GM12874 (cell line): ENCODE measurements around the gene ETFRF1.

Experiments
- TF ChIP-seq, protein P1 (sequence below): IDR thresholded peaks from 2 replicates; pipeline ENCODE4 v1.5.1; 2011; ENCODE audit warnings: low read depth, mild to moderate bottlenecking, control low read depth, low read length, moderate library complexity; ENCODE audit not compliant: insufficient read depth

The ETFRF1 gene

DNA sequence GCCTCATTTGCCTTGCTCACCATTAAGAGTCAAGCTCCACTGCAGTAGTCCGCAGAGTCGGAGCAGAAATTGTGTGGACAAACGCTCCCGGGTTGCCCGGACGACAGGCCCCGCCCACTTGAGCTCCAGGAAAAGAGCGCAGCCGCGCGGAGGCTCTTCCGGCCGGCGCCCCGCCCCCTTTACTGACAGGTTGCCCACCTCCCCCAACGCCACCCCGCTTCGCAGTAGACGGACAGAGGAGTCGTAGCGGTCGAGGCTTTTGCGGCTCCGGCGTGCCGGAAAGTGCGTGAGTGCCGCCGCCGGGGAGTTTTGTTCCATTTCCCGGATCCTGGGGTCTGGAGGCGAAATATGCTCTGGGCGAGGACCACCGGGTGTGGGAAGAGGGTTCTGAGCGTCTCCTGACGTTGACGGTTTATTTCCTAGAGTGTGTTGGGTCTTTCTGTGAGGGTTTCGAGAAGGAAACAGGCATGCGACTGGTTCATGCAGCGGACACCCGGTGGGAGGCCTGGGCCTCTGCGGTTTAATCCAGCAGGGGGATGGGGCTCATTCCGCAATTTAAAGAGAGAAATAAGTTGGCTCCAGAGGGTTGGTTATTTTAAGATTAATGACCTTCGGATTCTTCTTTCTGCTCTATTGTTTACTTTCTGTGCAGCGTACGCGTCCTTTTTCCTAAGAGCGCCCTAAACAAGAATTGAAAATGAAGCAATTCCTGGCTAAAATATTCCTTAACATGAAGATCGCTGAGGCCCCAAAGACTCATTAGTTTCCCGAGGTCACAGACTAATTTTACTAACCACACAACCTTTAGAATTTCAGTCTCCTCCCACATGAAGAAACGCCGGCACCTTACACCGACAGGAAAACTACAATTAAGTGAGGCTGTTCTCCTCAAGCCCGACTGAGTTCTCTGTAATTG, at the start of gene ETFRF1, which contains the start of gene DNAI7:
Gene ETFRF1 (plus strand): TSS at position 182 of the 916 bp plus-strand sequence. CDS start 8,720 bp downstream, outside the sequence.
Gene DNAI7 (minus strand): TSS at position 105 of the 916 bp plus-strand sequence. CDS start 82 bp downstream, at position 23.
- TF ChIP-seq, protein P1, sequence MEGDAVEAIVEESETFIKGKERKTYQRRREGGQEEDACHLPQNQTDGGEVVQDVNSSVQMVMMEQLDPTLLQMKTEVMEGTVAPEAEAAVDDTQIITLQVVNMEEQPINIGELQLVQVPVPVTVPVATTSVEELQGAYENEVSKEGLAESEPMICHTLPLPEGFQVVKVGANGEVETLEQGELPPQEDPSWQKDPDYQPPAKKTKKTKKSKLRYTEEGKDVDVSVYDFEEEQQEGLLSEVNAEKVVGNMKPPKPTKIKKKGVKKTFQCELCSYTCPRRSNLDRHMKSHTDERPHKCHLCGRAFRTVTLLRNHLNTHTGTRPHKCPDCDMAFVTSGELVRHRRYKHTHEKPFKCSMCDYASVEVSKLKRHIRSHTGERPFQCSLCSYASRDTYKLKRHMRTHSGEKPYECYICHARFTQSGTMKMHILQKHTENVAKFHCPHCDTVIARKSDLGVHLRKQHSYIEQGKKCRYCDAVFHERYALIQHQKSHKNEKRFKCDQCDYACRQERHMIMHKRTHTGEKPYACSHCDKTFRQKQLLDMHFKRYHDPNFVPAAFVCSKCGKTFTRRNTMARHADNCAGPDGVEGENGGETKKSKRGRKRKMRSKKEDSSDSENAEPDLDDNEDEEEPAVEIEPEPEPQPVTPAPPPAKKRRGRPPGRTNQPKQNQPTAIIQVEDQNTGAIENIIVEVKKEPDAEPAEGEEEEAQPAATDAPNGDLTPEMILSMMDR: no peak

DNA sequence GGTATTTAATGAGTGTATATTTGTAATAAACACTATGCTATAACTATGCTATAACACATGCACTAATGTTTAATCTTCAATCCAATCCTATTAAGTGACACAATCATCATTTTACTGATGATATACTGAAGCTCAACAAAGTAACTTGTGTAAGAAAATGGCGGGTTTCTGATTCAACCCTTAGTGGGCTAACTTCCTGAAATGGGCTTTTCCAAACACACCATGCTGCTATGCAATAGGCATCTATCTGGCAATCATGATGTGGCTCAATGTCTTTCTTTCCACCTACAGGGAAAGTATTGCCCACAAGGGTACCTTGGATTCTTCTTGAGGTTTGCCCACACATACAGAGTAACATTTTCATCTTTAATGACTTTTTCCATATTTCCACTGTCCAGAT, 48.4 kb upstream of the ETFRF1 start:
- TF ChIP-seq, protein P1: no peak

- TF ChIP-seq, protein P1: no peak
Observed at GRCh38 chr12:25151476-25151875, 43.6 kb upstream of the ETFRF1 start.

GRCh38 chr12:25152055-25152454, 43.0 kb upstream of the ETFRF1 start:
- TF ChIP-seq, protein P1: no peak

GRCh38 chr12:25155022-25155576, 39.9 kb upstream of the ETFRF1 start:
- TF ChIP-seq, protein P1: peak; percentile 49; the same call in 1 of the 2 replicates

GRCh38 chr12:25156061-25156460, 39.0 kb upstream of the ETFRF1 start:
- TF ChIP-seq, protein P1: no peak

GRCh38 chr12:25162866-25163265, 32.2 kb upstream of the ETFRF1 start:
- TF ChIP-seq, protein P1: no peak
